CD4-positive, alpha-beta T cell treated with Interleukin-12 subunit alpha and Interleukin-12 subunit beta, for 1 hour (primary cell): ENCODE measurements around the gene MVD.

ENCODE experiments used
- DNase-seq: peaks from one replicate; pipeline ENCODE4 v3.0.0-alpha.2; 2020

MVD gene

DNA sequence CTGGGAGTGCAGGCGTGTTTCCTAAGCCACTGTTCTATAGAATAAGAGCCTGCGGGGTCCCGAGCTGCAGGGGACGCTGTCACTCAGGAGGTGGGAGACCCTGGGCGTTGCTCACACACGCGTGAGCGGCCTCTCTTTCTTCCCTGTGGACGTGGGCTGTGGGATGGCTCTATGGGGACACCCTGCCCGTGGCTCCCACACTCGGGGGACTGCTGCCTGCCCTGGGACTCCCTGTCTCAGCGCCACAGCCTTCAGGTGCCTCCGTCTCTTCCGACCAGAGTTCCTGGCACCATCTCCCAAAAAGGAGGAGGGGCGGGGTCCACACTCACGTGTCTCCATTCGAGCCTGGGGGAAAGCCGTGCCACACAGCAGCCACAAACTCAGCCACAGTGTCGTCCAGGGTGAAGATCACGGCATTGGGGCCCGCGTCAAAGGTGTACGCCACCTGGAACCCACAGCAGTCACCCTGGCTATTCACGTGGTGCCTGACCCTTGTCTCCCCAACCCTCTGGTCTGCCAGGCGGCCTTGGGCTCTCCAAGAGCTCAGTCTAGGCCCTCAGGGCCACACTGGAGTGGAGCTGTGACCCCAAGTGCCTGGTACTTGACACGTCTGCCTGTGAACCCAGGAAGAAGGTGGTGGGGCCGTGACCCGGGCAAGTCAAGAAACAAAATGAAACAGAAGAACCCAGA lies 8.4 kb downstream of the MVD start:
- DNase-seq = no peak

DNA sequence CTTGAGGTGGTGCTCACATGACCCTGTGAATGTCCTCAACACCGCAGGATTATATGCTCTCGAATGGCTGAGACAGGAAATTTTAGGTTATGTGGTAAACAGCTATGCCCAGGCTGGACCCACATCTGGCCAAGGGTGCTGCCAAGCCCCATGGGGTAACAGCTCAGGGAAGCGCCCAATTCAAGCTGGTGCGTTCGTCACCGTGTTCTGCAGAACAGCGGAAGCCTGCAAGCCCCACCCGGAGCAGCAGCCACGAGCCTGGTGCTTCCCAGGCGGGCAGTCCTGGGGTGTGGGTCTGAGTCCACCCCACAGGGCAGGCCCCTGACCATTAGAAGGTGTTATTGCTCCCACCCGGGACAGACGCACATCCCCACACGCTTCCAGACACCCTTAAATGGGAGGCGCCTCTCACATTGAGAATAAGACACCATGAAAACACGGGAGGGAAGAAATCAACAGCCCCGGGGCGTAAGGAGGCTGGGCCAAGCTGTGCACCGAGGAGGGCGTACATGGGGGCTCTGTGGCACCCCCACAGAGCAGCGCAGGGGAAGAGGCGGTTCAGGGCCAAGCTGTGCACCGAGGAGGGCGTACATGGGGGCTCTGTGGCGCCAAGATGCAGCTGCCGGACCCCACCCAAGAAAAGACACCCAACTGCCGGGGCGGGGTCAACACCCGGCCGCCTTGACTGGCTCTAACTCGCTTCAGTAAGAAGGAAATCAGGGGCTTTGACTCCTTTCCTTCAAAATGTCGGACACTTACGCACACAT lies 9.1 kb downstream of the MVD start:
- DNase-seq = peak; percentile 23

DNA sequence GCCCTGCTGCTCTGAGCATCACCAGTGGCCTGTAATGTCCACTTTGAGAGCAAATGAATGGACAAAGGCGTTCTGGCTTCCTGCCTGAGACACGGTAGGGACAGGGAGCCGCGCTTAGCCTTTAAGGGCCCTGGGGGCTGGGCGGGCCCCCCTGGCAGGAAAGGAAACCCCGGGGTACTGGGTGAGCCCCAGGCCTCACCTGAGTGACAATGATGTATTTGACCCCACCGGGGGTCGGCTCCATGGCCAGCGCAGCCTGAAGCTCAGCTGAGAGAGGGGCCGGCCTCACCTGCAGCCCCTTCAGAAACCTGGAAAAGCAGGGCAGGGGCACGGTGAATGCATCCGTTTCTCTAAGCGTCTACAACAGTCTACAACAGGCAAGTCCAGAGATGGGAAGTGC lies 9.8 kb downstream of the MVD start:
- DNase-seq = no peak

DNA sequence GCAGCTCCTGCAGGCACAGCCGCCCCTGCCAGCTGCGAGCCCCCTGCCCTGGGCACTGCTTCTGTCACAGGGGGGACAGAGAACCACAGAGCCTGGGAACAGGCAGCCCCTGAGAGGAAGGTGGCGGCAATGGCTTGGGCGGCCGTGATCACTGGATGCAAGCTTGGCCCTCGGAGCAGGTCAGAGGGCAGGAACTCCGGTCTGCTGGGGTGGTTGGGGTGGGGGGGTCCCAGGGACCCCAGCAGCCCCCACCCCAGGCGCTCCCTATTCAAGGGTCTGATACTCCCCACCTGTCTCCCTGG lies 10.2 kb downstream of the MVD start:
- no peak for DNase-seq

DNA sequence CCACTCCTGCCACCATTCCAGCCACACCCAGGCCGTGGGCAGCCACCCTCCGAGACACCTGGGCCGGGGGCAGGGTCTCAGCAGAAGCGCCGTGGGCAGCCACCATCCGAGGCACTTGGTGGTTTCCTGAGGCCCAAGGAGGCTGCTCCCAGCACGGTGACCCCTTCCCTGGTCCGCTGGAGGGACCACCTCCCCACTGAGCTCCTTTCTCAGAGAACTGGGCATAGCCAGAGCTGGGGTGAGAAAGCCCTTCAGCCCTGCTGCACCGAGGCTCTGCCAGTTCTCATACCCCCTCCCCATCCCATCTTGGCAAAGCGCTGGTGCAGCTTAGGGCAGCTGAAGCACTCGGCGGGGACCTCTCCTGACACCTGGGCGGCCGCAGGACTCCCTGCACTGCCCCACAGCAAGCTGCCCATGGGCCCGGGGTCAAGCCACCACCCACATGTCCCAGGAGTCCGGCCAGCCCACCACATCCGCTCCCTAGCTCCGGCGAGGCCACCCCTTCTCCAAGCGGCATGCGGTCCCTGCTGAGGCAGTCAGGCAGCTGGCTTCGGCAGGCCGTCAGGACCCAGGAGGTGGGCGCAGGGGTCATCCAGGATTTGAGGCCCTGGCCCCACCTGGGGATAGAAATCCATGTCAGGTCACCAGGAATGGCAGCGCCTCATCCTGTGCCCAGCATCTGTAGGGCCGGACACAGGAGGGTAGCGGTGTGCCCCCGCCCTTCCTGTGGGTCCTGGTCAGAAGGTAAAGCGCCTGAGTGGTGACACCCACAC lies 10.7 kb downstream of the MVD start:
- no peak for DNase-seq

DNA sequence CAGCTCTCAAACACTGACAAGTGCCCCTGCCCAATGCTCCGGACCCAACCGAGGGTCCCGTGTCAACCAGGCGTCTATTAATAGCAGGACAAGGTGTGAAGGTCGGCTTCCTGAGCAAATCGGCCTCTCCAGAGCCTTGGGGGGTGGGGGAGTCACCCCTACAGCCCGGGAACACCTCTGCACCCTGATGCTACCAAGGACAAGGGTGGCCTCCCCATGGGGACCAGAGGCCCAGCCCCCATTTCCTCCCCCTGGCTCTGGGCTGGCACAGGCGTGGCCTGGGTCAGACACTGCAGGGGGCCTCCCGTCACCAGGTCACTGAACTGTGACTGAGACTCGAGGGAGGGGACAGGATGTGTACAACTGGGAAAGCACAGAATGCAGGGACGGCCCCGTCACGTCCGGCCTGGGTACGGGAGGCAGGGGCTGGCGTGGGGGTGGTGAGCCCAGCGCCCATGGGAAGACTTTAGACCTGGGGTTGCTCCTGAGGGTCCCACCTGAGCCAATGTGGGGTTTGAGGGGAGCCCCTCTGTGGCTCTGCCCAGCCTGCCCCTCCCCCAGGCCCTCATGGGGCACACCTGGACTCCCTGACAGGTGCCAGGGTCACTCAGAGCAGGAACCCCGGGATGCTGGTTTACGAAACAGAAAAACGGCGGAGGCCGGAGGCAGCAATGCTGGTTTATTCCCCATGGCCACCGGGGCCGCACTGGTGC lies 11.5 kb downstream of the MVD start:
- DNase-seq = peak; percentile 85

DNA sequence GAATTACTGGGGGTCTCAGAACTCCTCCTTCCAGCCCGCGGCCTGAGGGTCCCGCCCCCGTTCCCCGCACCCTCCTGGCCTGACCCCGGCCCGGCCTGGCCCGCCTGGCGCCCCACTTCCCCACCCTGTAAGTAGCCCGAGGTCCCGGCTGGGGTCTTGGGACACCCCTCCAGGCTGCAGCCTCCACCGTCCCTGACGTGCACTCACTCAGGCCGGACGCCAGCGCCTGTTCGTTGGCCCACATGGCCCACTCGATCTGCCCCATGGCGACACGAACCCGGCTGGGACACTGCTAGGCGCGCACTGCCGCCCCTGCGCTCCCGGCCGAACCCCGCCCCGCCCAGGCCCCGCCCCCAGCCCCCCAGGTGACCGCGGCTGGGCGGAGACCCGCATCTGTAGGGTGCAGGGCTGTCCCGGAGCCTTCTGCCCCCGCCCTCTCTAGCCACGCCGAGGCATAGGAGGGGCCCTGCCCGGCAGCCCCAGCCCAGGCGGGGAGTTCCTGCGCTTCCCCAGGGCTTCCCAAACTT lies 12.1 kb downstream of the MVD start, which contains the start of gene CYBA:
Gene CYBA, minus strand, starts transcription at position 305 of the 527 bp plus-strand sequence. Its CDS starts 40 bp downstream, at position 265.
- peak; percentile 89 for DNase-seq

DNA sequence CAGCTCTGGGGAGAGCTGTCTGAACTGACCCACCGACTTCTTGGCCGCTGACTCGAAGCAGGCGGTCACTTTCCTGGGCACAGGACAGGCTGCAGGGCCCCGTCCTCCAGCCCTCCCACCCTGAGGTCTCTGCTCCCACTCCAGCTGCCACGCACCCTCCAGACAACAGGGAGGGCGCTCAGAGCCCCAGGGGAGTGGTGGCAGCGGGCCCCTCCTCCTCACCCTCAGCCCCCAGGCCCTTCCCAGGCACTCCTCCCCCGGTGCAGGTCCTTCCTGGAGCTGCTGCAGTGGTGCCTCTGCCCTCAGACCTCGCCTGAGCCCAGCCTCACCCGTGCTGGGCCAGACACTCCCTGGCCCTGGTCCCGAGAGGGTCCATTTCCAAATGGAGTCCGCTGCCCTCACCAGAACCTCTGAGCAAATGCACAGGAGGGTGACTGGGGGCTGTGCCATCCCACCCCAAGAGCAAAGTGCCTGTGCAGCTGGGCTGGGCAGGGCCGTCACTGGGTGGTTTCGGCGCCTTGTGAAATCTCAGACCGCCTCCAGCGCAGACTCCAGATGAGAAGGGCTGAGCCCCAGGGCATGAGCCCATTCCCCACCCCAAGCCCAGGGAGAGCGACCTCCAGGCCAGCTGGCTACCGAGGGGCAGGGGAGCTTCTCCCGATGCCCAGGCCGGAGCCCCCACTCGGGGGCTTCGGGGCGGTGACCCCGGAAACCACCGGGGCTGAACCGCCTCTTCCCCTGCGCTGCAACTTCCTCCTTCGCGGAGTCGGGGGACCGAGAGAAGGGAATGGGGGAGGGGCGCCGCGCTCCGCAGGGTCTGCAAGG lies 12.8 kb downstream of the MVD start:
- peak; percentile 44 for DNase-seq

DNA sequence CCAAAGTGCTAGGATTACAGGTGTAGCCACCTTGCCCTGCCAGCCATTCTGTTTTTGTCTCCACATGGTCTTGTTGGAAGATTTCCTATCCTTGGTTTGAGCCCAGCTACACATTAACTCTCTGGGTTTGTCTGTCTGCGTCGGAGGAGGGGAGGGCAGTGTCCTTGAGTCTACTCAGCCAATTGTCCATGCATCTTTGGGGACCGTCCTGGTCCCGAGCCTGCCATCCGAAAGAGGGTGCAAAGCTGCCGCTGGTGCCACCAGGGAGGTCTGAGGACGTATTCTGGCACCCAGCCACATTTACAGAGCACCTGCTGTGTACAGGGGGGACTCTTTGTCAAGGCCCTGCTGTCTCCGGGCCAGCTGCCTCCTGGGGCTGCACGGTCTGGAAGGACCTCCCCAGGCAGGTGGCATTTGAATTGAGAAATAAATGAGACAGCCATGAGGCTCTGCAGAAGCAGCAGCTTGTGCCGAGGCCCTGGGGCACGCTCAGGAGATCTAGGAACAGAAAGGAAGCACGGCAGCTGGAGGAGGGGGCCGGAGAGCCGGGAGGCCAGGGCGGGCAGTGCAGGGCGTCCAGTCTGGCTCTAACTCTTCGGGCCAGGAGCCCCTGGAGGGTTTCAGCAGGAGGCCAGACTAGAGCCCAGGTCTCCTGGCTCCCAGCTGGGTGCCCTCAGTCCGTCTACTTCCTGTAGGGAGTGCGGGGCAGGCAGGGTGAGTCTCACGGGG lies 13.5 kb downstream of the MVD start:
- DNase-seq = no peak

DNA sequence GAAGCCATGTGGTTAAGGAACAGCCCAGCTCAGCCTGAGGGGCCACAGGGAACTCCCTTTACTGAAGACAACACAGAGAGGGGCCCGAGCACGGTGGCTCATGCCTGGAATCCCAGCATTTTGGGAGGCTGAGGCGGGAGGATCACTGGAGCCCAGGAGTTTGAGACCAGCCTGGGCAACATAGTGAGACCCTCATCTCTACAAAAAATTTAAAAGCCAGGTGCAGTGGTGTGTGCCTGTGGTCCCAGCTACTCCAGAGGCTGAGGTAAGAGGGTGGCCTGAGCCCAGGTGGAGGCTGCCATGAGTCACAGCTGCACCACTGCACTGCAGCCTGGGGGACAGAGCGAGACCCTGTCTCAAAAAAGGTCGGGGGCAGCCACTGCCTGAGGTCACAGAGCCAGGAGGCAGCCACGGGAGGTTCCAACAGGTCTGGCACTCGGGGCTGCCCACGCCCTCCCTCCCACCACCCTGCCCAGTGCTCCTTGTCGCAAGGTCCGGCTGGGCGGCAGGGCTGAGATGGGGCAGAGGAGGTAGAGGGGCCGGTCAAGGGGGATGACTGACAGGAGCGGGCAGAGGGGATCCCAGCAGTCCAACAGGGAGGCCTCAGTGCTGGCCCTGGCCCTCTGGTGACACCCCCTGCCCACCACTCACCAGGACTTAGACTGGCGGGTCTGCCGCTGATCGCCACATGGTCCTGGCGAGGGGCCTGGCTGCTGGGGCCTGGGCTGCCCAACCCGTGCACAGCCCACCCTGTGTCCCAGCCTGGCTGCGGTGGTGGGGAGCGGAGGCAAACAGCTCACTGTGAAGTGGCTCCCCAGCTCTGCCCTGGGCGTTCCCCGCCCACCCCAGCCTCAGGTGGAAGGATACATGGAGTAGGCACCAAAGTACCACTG lies 15.5 kb downstream of the MVD start:
- DNase-seq = no peak

DNA sequence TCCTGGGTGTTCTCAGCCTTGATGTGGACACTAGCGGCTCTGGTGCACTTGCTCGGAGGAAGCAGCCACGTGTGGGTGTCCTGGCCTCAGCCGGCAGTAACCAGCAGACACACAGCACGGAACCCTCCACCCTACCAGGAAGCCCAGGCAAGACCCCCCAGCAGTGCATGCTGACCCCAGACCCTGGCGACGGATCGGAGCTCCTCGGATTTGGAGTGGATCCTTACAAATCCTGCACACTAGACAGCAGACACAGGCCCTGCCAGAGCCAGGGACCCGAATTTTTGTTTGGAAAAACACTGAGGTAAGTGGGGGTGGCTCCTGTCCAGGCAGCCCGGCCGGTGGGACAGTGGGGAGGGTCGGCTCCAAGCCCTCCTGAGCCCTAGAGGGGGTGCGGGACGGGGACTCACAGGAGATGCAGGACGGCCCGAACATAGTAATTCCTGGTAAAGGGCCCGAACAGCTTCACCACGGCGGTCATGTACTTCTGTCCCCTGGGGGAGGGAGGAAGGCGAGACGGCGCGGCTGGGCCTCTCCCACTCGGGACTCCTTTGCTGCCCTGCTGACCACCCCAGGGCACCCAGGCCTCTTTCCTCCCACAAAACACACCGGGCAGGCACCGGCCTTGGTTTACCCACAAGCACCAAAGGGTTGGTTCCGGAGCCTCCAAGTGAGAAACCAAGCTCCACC lies 16.4 kb downstream of the MVD start:
- DNase-seq = no peak

DNA sequence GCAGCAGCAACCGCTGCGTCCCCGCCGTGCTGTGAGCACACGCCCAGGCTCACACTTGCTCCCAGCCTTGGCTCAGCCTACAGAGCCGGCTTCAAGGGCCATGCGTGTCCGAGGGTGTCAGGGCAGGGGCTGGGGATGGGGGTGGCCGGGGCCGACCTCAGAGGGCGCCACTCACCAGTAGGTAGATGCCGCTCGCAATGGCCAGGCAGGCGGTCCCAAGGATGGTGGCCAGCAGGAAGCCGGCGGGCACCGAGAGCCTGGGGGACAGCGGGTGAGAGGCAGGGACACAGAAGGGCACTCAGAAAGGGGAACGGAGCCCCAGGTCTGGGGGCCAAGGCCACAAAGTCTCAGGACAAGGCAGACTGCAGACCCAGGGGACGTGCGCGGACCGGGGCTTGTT lies 16.9 kb downstream of the MVD start:
- DNase-seq = no peak

DNA sequence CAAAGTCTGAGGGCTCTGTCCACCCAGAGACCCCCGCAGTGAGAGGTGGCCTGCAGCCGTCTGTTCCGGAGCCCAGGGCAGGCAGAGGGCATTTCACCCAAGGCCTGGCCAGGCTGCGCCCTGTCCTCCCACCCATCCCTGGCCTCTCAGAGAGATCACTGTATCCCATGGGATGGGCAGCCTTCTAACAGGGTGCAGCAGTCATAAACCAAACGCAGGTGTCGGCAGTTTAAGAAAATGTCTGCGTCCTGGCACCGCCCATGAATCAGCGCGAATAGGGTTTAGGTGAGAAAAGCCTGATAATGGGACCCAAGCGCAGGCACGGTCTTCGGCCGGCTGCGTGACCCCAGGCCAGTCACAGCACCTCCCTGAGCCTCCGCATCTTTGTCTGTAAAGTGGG lies 17.4 kb downstream of the MVD start:
- no peak for DNase-seq

DNA sequence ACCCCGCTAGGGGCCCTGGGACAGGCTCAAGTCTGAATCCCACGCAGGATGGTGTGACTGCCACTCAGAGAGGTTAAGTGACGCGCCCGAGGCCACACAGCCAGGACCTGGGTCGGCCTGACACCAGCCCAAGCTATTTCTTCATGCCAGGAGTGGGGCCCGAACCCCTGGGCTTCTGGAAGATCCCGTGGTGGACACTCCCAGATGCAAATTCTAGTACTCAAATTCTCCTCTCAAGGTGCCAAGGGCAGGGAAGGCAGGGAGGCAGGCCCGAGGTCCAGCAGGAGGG lies 19.3 kb downstream of the MVD start:
- DNase-seq = no peak

DNA sequence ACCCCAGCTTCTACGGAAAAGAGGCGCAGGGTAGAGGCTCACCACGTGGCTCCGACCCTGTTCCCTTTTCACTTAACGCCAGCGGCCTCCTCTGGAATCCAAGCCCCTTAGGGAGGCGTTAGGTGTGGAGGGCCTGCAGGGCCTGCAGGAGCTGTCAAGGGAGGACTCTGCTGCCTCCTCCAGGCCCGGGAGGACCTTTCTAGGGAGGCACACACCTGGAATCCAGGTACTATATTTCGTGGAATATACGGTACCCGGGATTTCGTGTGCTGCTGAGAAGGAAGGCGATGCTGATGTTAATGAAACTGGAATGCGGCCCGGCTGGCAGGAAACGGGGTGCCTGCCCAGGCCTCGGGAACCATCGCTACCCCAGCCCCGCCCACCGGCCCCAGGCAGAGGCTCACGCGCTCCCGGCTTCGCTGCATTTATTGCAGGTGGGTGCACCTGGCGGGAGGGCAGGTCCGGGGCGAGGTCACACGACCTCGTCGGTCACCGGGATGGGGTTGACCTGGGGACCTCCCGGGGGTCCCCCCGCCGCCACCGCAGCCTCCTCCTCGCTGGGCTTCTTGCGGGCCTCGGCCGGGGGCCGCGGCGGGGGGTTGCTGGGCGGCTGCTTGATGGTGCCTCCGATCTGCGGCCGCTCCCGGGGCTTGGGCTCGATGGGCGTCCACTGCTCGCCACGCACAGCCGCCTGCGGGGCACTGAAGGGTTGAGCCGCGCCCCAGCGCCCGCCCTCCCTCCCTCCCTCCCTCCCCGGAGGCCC lies 19.8 kb downstream of the MVD start:
- DNase-seq = no peak

DNA sequence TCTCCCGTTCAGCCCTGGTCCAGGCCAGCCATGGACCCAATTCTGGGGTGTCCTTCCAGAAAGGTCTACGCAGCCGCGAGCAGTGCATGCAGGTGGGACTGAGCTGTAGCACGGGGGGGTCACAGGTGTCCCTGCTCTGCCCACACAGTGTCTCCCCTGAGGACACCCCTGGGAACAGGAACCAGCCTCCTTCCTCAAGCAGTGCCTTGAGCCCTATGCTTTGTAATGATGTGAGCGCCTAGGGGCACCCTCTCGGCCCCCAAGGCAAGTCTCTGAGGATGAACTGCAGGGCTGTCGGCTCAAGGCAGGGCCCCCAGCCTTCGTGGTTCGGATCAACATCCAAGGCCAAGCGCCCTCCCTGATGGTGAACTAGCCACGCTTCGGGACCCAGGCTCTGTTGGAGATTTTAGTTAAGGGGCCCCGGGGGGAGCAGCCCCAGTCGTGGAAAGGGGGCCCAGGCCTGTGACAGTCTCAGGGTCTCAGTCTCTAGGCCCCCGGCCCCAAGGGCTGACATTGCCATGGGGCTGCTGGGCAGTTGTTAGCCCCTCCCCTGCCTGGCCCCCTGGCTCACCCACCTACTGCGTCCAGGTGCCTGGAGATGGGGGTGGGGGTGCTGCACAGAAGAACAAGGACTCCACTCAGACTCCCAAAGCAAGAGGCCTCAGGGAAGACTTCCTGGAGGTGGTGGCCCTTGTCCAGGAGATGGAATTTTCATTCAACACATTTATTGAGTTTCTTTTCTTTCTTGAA lies 22.2 kb downstream of the MVD start:
- DNase-seq = no peak

DNA sequence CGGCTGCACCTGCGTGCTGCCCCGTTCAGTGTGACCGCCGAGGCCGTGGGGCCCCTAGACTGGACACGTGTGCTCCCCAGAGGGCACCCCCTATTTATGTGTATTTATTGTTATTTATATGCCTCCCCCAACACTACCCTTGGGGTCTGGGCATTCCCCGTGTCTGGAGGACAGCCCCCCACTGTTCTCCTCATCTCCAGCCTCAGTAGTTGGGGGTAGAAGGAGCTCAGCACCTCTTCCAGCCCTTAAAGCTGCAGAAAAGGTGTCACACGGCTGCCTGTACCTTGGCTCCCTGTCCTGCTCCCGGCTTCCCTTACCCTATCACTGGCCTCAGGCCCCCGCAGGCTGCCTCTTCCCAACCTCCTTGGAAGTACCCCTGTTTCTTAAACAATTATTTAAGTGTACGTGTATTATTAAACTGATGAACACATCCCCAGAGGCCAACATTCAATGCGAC lies 22.8 kb downstream of the MVD start:
- DNase-seq = no peak
